Measurements from ENCODE around the gene GTF2F2.

DNA sequence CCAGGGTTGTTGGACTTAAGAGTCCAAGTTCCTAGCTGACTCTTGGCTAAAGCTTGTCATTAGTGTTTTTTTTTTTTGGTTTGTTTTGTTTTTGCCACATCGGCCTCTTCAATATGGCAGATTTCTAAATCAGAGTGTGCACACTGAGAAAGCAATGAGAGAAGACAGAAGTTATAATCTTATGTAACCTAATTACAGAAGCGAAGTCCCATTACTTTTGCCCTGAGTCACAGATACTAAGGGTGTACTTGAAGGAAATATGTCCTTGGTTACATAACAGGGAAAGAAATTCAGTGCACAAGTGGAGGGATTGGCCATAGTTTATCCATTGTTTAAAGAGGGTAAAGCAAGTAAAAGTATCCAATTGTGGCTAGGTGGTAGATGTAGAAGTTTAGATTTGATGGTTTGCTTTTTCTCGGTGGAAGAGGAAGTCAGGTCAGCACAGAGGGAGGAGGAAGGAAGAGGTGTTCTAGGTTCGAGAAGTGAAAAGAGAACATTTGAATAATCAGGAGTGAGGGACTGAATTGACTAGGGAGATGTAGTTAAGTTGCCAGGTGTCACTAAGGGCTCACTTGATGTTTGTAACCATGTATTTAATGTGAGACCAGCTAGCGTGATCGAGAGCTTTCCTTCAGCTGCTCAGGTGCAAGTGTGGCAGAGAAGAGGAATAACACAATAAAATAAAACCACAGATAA, 12.2 kb downstream of the GTF2F2 start:
- TF ChIP-seq, protein P1, sequence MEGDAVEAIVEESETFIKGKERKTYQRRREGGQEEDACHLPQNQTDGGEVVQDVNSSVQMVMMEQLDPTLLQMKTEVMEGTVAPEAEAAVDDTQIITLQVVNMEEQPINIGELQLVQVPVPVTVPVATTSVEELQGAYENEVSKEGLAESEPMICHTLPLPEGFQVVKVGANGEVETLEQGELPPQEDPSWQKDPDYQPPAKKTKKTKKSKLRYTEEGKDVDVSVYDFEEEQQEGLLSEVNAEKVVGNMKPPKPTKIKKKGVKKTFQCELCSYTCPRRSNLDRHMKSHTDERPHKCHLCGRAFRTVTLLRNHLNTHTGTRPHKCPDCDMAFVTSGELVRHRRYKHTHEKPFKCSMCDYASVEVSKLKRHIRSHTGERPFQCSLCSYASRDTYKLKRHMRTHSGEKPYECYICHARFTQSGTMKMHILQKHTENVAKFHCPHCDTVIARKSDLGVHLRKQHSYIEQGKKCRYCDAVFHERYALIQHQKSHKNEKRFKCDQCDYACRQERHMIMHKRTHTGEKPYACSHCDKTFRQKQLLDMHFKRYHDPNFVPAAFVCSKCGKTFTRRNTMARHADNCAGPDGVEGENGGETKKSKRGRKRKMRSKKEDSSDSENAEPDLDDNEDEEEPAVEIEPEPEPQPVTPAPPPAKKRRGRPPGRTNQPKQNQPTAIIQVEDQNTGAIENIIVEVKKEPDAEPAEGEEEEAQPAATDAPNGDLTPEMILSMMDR (IDR thresholded peaks at IDR 0.05 in 2 of 3, conservative IDR thresholded peaks at IDR 0.05 in 1 of 3; ENCODE audit: borderline replicate concordance in 1 of 3, insufficient read depth in 1 of 3, low read depth in 2 of 3, low read length in 2 of 3): no peak
- TF ChIP-seq, protein P2, sequence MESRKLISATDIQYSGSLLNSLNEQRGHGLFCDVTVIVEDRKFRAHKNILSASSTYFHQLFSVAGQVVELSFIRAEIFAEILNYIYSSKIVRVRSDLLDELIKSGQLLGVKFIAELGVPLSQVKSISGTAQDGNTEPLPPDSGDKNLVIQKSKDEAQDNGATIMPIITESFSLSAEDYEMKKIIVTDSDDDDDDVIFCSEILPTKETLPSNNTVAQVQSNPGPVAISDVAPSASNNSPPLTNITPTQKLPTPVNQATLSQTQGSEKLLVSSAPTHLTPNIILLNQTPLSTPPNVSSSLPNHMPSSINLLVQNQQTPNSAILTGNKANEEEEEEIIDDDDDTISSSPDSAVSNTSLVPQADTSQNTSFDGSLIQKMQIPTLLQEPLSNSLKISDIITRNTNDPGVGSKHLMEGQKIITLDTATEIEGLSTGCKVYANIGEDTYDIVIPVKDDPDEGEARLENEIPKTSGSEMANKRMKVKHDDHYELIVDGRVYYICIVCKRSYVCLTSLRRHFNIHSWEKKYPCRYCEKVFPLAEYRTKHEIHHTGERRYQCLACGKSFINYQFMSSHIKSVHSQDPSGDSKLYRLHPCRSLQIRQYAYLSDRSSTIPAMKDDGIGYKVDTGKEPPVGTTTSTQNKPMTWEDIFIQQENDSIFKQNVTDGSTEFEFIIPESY (IDR thresholded peaks at IDR 0.05; ENCODE audit: extremely low read depth, insufficient replicate concordance, low read length): no peak
- TF ChIP-seq, protein P3, sequence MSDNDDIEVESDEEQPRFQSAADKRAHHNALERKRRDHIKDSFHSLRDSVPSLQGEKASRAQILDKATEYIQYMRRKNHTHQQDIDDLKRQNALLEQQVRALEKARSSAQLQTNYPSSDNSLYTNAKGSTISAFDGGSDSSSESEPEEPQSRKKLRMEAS (IDR thresholded peaks at IDR 0.05): no peak
- no peak for TF ChIP-seq RAD21 (IDR thresholded peaks at IDR 0.05; ENCODE audit: low read depth)

All from HCT116 (cell line).